ENCODE results near the gene BLNK.

GRCh38 chr10:96281444-96282029 is 10.2 kb upstream of the BLNK start:
- no peak for TF ChIP-seq REST (IDR thresholded peaks at IDR 0.05; ENCODE audit: low read depth)
- no peak for TF ChIP-seq EP300 (IDR thresholded peaks at IDR 0.05; ENCODE audit: borderline replicate concordance)
- no peak for TF ChIP-seq MAX (IDR thresholded peaks at IDR 0.05)
- TF ChIP-seq CEBPB (IDR thresholded peaks at IDR 0.05): no peak
- TF ChIP-seq FOXM1 (IDR thresholded peaks at IDR 0.05; ENCODE audit: borderline replicate concordance, low read depth): no peak
- no peak for TF ChIP-seq TEAD4 (IDR thresholded peaks at IDR 0.05)
- no peak for TF ChIP-seq NFIC (IDR thresholded peaks at IDR 0.05)
- no peak for TF ChIP-seq TAF1 (IDR thresholded peaks at IDR 0.05; ENCODE audit: low read depth)
- TF ChIP-seq YY1 (IDR thresholded peaks at IDR 0.05; ENCODE audit: low read depth): no peak
- no peak for TF ChIP-seq ZBTB7A (IDR thresholded peaks at IDR 0.05; ENCODE audit: low read depth)
- no peak for TF ChIP-seq RAD21 (IDR thresholded peaks at IDR 0.05; ENCODE audit: low read depth)
- no peak for TF ChIP-seq USF1 (IDR thresholded peaks at IDR 0.05)
- TF ChIP-seq CREB1 (IDR thresholded peaks at IDR 0.05; ENCODE audit: low read depth): no peak
- no peak for TF ChIP-seq TCF12 (IDR thresholded peaks at IDR 0.05; ENCODE audit: low read depth)
